Measurements from ENCODE around the gene HLA-DMA.

Gene HLA-DMA

DNA sequence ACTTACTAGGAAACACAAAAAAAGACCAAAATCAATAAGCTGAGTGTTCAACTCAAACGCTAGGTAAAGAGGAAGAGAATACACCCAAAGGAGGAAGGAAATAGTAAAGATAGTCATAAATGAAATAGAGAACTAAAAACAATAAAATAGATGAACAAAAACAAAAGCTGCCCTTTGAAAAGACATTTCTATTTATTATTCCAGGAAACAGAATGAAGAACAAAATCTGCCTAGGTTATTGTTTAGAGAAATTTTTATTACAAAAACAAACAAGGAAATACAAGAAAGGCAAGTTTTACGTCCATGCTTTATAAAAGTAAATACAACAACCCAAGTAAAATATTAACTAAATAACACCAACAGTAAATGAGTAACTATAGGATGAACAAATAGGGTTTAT is 32.2 kb downstream of the HLA-DMA start:
- DNase-seq = no peak

DNA sequence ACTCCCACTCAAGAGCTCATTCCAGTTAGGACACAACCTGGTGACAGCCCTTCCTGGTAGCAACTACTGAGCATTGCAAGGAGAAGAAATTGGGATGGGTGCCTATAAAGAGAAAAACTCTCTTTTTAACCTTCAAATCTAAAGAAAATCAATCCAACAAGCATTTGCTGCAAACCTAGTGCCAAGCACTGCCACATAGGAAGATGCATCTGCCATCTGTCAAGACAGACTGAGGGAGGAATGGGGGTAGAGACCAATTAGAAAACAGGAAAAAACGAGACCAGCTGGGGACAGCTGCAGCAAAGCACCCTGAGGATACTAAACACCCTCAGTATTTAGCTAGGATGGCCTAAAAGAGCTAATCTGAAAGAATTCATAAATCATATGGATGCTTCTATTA is 39.9 kb downstream of the HLA-DMA start:
- no peak for DNase-seq

DNA sequence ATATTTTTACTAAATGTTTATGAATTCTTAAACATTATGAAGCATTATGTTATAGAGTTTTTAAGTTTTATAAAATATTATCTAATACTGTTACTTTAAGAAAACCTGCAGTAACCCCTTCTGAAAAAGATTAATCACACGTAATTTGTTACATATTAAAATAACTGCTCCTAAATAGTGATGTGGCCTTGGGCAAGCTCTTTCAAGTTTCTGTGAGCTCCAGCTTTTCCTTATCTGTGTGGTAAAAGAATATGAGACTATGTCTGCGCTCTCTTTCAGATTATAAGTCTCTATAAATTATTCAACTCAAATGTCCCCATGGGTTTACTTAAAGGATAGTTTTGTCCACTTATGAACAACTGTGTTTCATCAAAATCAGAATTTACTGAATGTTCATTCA is 44.0 kb downstream of the HLA-DMA start:
- DNase-seq = no peak

DNA sequence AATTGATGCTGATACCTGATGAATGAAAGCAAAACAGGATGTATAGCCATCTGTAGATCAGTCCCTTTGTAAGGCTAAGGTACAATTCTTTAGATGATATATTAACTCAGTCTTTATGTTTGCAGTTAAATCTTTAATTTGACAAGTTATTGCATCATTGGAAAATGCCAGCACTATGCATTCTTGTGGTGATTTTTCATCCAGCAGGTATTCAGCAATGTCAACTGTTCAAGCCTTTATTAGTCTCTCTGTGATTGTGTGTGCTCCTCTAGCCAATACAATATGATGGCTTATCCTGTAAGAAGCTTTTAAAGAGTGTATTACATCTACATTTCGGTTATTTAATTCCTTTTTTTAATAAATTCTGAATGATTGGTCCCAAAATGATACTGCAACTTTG is 46.4 kb downstream of the HLA-DMA start:
- no peak for DNase-seq

DNA sequence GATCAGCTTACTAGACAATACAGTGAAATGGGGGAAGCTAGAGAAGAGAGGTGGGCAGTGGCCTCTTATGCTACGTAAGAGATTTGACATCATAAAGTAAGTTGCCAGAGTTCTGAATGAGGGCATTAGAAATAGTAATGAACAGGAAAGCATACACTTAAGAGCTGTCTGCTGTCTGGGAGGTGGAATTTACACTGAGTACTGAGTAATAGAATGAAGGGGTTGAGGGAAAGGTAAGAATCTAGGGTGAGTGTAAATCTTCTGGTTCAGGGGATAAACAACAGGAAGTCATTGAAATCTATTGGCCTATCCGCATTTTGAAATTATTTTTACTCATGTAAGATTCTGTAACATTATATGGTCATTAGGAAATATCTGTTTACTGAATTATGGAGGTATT is 47.8 kb downstream of the HLA-DMA start:
- no peak for DNase-seq

DNA sequence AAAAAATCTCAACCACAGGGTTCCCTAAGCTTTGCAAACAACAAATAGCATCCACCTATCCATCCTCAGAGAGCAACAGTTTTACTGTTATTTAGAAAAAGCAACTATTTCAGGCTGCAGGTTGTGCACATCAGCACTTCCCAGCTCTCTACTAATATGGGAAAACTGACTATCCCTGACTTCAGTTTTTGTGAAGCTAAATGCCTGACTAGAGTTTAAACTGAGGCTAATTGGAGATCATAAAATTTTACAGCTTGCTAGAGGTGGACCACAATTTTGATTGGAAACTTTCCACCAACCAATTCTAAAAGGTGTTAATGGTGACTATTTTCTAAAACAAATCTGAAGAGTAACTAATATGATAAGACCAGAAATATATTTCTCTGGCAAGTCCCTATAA is 48.9 kb downstream of the HLA-DMA start:
- no peak for DNase-seq
